IMR-90 (cell line): ENCODE data around the gene AGAP1. TPM values are rescaled to one million over a fixed set of nuclear protein-coding genes. Genes with fewer than 3 reads are reported as not detected.

Experiments used
- ATAC-seq: fragments of 200-7000 bp; cut with Tn5 transposase; 2 replicates; pipeline ENCODE4 v1.9.1; 2020; ENCODE audit warnings: low read depth, mild to moderate bottlenecking, moderate library complexity
- BruUV-seq: library from RNA; stranded (reverse); fragments of 400-500 nt; replicated peaks from 2 replicates; lab custom pipeline; 2021; lab: Mats Ljungman, UMichigan
- CTCF ChIA-PET: fragments of 300-600 bp; formaldehyde crosslinking; extraction: SDS; loops from one replicate; lab custom pipeline; 2021; ENCODE audit warnings: antibody characterized with exemption; lab: Yijun Ruan, JAX
- POLR2A ChIA-PET: fragments of 300-600 bp; sonication (Branson Sonifier 250); formaldehyde crosslinking; loops from one replicate; lab custom pipeline; 2022; ENCODE audit warnings: antibody characterized with exemption; ENCODE audit not compliant: unreplicated experiment; lab: Charles Lee
- DNase-seq: peaks from one replicate; pipeline ENCODE4 v3.0.0; 2013
- H2AFZ ChIP-seq: replicated peaks from 2 replicates; pipeline ENCODE3; 2013; ENCODE audit warnings: low read length, mild to moderate bottlenecking; ENCODE audit not compliant: poor library complexity
- H2AK5ac ChIP-seq: 2 replicates; pipeline ENCODE4 v1.6.1; 2013; ENCODE audit warnings: low read depth, low read length, inconsistent platforms
- H2AK9ac ChIP-seq: replicated peaks from 2 replicates; pipeline ENCODE3; 2013; ENCODE audit warnings: mild to moderate bottlenecking, low read depth, low read length, moderate library complexity; ENCODE audit not compliant: poor library complexity
- H2BK120ac ChIP-seq: 2 replicates; pipeline ENCODE4 v1.6.1; 2013; ENCODE audit warnings: low read depth, low read length, inconsistent platforms
- H2BK15ac ChIP-seq: 3 replicates; pipeline ENCODE4 v1.6.1; 2013; ENCODE audit warnings: low read depth, low read length, inconsistent platforms
- H2BK20ac ChIP-seq: 2 replicates; pipeline ENCODE4 v1.6.1; 2013; ENCODE audit warnings: low read depth, mild to moderate bottlenecking, inconsistent platforms, low read length, moderate library complexity
- H2BK5ac ChIP-seq: 2 replicates; pipeline ENCODE4 v1.6.1; 2013; ENCODE audit warnings: mild to moderate bottlenecking, low read depth, low read length, inconsistent platforms; ENCODE audit not compliant: poor library complexity, severe bottlenecking
- H3K14ac ChIP-seq: replicated peaks from 2 replicates; pipeline ENCODE4 v1.6.1; 2013; ENCODE audit warnings: low read depth, low read length, inconsistent platforms
- H3K18ac ChIP-seq: 2 replicates; pipeline ENCODE4 v1.6.1; 2013; ENCODE audit warnings: low read depth, low read length, control low read depth
- H3K23ac ChIP-seq: 2 replicates; pipeline ENCODE4 v1.6.1; 2013; ENCODE audit warnings: low read depth, low read length, inconsistent platforms
- H3K27ac ChIP-seq: 2 replicates; pipeline ENCODE4 v1.5.1; 2013; ENCODE audit warnings: mild to moderate bottlenecking, control low read depth, low read length; ENCODE audit not compliant: insufficient read depth
- H3K27me3 ChIP-seq: 2 replicates; pipeline ENCODE4 v1.6.1; 2013; ENCODE audit warnings: low read length; ENCODE audit not compliant: control insufficient read depth, insufficient read depth
- H3K36me3 ChIP-seq: 2 replicates; pipeline ENCODE4 v1.6.1; 2013; ENCODE audit warnings: low read length, mixed read lengths; ENCODE audit not compliant: control insufficient read depth, insufficient read depth
- H3K4ac ChIP-seq: 2 replicates; pipeline ENCODE4 v1.6.1; 2013; ENCODE audit warnings: low read depth, low read length, inconsistent platforms
- H3K4me1 ChIP-seq: 2 replicates; pipeline ENCODE4 v1.6.1; 2013; ENCODE audit warnings: low read length, mixed read lengths; ENCODE audit not compliant: control insufficient read depth, insufficient read depth
- H3K4me2 ChIP-seq: 2 replicates; pipeline ENCODE4 v1.6.1; 2013; ENCODE audit warnings: low read depth, mild to moderate bottlenecking, control low read depth, low read length, moderate library complexity
- H3K4me3 ChIP-seq: 2 replicates; pipeline ENCODE4 v1.5.1; 2013; ENCODE audit warnings: low read depth, mild to moderate bottlenecking, control low read depth, low read length, moderate library complexity; ENCODE audit not compliant: insufficient read depth
- H3K56ac ChIP-seq: 2 replicates; pipeline ENCODE4 v1.6.1; 2013; ENCODE audit warnings: low read length, inconsistent platforms; ENCODE audit not compliant: insufficient read depth; ENCODE audit errors: extremely low read depth
- H3K79me1 ChIP-seq, 2 experiments: 2 replicates each; pipeline ENCODE4 v1.6.1; 2013; ENCODE audit warnings: low read length in 2 of 2, inconsistent platforms in 1 of 2, low read depth in 1 of 2
- H3K9ac ChIP-seq: 2 replicates; pipeline ENCODE4 v1.6.1; 2013; ENCODE audit warnings: low read depth, low read length, control low read depth
- H3K9me1 ChIP-seq: 2 replicates; pipeline ENCODE4 v1.6.1; 2013; ENCODE audit warnings: low read length, inconsistent platforms; ENCODE audit not compliant: insufficient read depth
- H3K9me3 ChIP-seq: 2 replicates; pipeline ENCODE4 v1.6.1; 2013; ENCODE audit warnings: low read length; ENCODE audit not compliant: control insufficient read depth, insufficient read depth
- H4K20me1 ChIP-seq: 2 replicates; pipeline ENCODE4 v1.6.1; 2013; ENCODE audit warnings: low read length, inconsistent platforms; ENCODE audit not compliant: insufficient read depth
- H4K5ac ChIP-seq: 2 replicates; pipeline ENCODE4 v1.6.1; 2013; ENCODE audit warnings: mild to moderate bottlenecking, low read depth, low read length, control low read depth
- H4K8ac ChIP-seq, 2 experiments: 2 replicates each; pipeline ENCODE4 v1.6.1; 2013; ENCODE audit warnings: low read depth in 2 of 2, low read length in 2 of 2, control low read depth in 1 of 2, inconsistent platforms in 1 of 2
- H4K91ac ChIP-seq: 2 replicates; pipeline ENCODE4 v1.6.1; 2013; ENCODE audit warnings: low read depth, low read length, inconsistent platforms; ENCODE audit not compliant: insufficient read depth
- BHLHE40 ChIP-seq: fragments of 150-350 bp; IDR thresholded peaks from 2 replicates; pipeline ENCODE4 v1.6.1; 2016; ENCODE audit warnings: mild to moderate bottlenecking, low read depth, low read length
- CEBPB ChIP-seq: IDR thresholded peaks from 2 replicates; pipeline ENCODE4 v1.6.1; 2012; ENCODE audit warnings: low read depth, low read length, improper control_type of control experiment
- CHD1 ChIP-seq: IDR thresholded peaks from 2 replicates; pipeline ENCODE4 v1.6.1; 2012; ENCODE audit warnings: low read depth, low read length, improper control_type of control experiment
- ELK1 ChIP-seq: fragments of 150-350 bp; IDR thresholded peaks from 2 replicates; pipeline ENCODE4 v1.6.1; 2016; ENCODE audit warnings: low read depth, mild to moderate bottlenecking, low read length, moderate library complexity, borderline replicate concordance
- MAFK ChIP-seq: IDR thresholded peaks from 2 replicates; pipeline ENCODE4 v1.6.1; 2012; ENCODE audit warnings: low read depth, low read length, improper control_type of control experiment
- MAZ ChIP-seq: IDR thresholded peaks from 2 replicates; pipeline ENCODE4 v1.6.1; 2012; ENCODE audit warnings: low read depth, mild to moderate bottlenecking, low read length, improper control_type of control experiment, moderate library complexity, borderline replicate concordance
- MXI1 ChIP-seq: IDR thresholded peaks from 2 replicates; pipeline ENCODE4 v1.6.1; 2012; ENCODE audit warnings: low read depth, mild to moderate bottlenecking, low read length, moderate library complexity, borderline replicate concordance
- NFE2L2 ChIP-seq: fragments of 150-350 bp; IDR thresholded peaks from 2 replicates; pipeline ENCODE4 v1.6.1; 2016; ENCODE audit warnings: low read depth, mild to moderate bottlenecking, low read length
- POLR2A ChIP-seq: IDR thresholded peaks from 2 replicates; pipeline ENCODE4 v1.6.1; 2012; ENCODE audit warnings: mild to moderate bottlenecking, low read depth, low read length
- RAD21 ChIP-seq: IDR thresholded peaks from 2 replicates; pipeline ENCODE4 v1.6.1; 2012; ENCODE audit warnings: low read length, improper control_type of control experiment
- RCOR1 ChIP-seq: IDR thresholded peaks from 2 replicates; pipeline ENCODE4 v1.6.1; 2012; ENCODE audit warnings: mild to moderate bottlenecking, low read length, improper control_type of control experiment; ENCODE audit not compliant: insufficient replicate concordance
- RFX5 ChIP-seq: IDR thresholded peaks from 2 replicates; pipeline ENCODE4 v1.8.0; 2012; ENCODE audit warnings: low read depth, mild to moderate bottlenecking, low read length, moderate library complexity
- SMC3 ChIP-seq: fragments of 150-350 bp; IDR thresholded peaks from 2 replicates; pipeline ENCODE4 v1.6.1; 2016; ENCODE audit warnings: low read depth, mild to moderate bottlenecking, antibody characterized with exemption, low read length, moderate library complexity
- USF2 ChIP-seq: fragments of 150-350 bp; IDR thresholded peaks from 2 replicates; pipeline ENCODE4 v1.6.1; 2017; ENCODE audit warnings: mild to moderate bottlenecking, antibody characterized with exemption, low read length, low read depth
- WGBS, 2 experiments: methylation state at CpG; one replicate each; pipeline versions ENCODE4 v1.1.5 to v1.1.7; 2013; ENCODE audit warnings: missing lambda C conversion rate in 2 of 2; ENCODE audit not compliant: insufficient read length in 1 of 2; ENCODE audit errors: extremely low coverage in 2 of 2; 5-methylcytosine and 5-hydroxymethylcytosine counted together
- dilution Hi-C: fragments of 300-500 bp; cut with HindIII; formaldehyde crosslinking; loops from one replicate; pipeline ENCODE4 v1.14.3; 2018; ENCODE audit warnings: low sequenced_read_pairs; ENCODE audit not compliant: unreplicated experiment
- in situ Hi-C: fragments of 300-500 bp; cut with MboI; formaldehyde crosslinking; loops from 3 replicates; pipeline ENCODE4 v1.14.3; 2019; ENCODE audit warnings: low sequenced_read_pairs, inconsistent platforms, mixed read lengths
- intact Hi-C: fragments of 100-400 bp; cut with micrococcal nuclease; formaldehyde crosslinking; loops from 2 replicates; pipeline ENCODE4 v1.10.0; 2022
- polyA plus RNA-seq, 3 experiments: library from polyadenylated mRNA; depleted of rRNA; stranded (reverse); fragments of >200 nt; gene quantifications; 2 replicates each; pipeline ENCODE4 v1.2.3, GENCODE V29; 2012; ENCODE audit warnings: low replicate concordance in 1 of 3
- total RNA-seq: library from RNA; depleted of rRNA; stranded (reverse); fragments of >200 nt; gene quantifications from 2 replicates; pipeline ENCODE4 v1.2.3, GENCODE V29; 2012

The AGAP1 gene
- total and polyA plus RNA-seq, 2 of the 4 experiments (the other 2 are of a cell fraction) = 15.1 to 16.4 TPM

DNA sequence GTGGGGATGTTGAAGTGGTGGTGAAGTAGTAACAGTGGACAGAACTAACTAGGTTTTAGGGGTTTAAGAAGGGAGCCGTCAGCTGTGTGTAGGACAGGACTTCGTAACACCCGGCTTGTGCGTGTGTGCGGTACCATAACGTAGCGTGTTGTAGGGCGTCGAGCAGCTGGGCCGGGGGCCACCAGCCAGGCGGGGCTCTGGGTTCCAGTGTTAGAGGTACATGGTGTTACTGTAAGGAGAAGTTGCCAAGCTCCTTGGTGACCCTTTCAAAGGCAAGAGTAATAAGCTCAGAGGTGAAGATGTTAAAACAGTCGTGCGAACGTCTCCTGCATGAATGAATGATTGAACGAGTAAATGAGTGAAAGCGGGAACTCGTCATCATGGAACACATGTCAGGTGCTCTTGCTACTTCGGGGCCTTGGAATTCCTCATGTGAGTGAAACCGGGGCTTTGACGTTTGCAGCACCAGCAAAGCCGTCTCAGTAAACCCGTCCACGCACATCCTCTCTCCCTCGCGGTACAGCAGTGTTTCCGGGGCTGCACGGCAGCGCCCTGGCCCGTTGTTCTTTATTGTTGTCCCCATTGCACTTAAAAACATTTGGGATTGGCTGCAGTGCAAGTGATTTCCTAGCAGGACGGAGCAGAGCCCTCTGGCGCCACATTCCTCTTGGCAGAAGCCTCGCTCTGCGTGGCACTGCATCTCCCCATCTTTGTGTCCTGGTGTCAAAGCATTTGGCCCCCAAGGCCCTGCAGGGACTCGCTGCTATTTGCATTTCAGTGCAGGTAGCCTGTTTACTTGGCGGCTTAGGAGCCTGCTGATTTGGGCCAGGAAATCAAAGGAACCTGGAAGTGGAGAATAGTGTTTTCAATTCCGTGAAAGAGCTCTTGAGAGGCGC, 559.3 kb downstream of the AGAP1 start:
- no TSS peak for BruUV-seq
- DNase-seq (no peak), ATAC-seq (no peak)
- no peak overlapping the region for H3K18ac ChIP-seq
- no peaks in the 10 kb centered on the region for H3K27me3 ChIP-seq
- peaks cover 3% of the 10 kb centered on the region for H3K9me3 ChIP-seq
- CTCF ChIA-PET = no interaction called here
- H4K5ac ChIP-seq = no peak overlapping the region
- no peak overlapping the region for H3K23ac ChIP-seq
- peaks cover 10% of the 10 kb centered on the region for H3K36me3 ChIP-seq
- H3K4me3 ChIP-seq = no peak overlapping the region
- H3K27ac ChIP-seq = no peak overlapping the region
- H2BK120ac ChIP-seq = no peak overlapping the region
- no peaks in the 10 kb centered on the region for H3K79me1 ChIP-seq
- H3K4me2 ChIP-seq = no peak overlapping the region
- H2AK9ac ChIP-seq = no peak overlapping the region
- H2BK20ac ChIP-seq = no peak overlapping the region
- intact Hi-C loops (no loop called here), dilution Hi-C loops (no loop called here), in situ Hi-C loops (no loop called here)
- TF ChIP-seq CHD1 (no peak), MAFK (no peak), BHLHE40 (no peak), NFE2L2 (no peak), RFX5 (no peak), MAZ (no peak), USF2 (no peak), RAD21 (no peak), MXI1 (no peak), POLR2A (no peak), RCOR1 (no peak), CEBPB (no peak), ELK1 (no peak), SMC3 (no peak)
- WGBS, 2 experiments = 78% methylated on average over 25 of the region's 37 CpGs; no CpG with 5 or more reads in 1 of the 2 experiments
- POLR2A ChIA-PET = no interaction called here
- no peak overlapping the region for H2BK15ac ChIP-seq
- H3K9ac ChIP-seq = no peak overlapping the region
- no peak overlapping the region for H4K8ac ChIP-seq
- no peaks in the 10 kb centered on the region for H3K4me1 ChIP-seq
- H4K91ac ChIP-seq = no peak overlapping the region
- no peak overlapping the region for H2AK5ac ChIP-seq
- no peak overlapping the region for H2AFZ ChIP-seq
- H3K14ac ChIP-seq = no peak overlapping the region
- no peaks in the 10 kb centered on the region for H4K20me1 ChIP-seq
- H3K56ac ChIP-seq = no peak overlapping the region
- H3K9me1 ChIP-seq = no peaks in the 10 kb centered on the region
- H2BK5ac ChIP-seq = no peak overlapping the region
- H3K4ac ChIP-seq = no peak overlapping the region
